HepG2 (cell line): ENCODE data around the gene DNMT3L.

Source experiments
- KAT2B ChIP-seq: fragments of 150-350 bp; IDR thresholded peaks from 2 replicates; pipeline ENCODE4 v1.6.1; 2014; ENCODE audit warnings: low read depth, low read length, borderline replicate concordance
- PCBP1 ChIP-seq: fragments of 200-400 bp; formaldehyde crosslinking; IDR thresholded peaks from 2 replicates; pipeline ENCODE4 v1.6.1; 2017; ENCODE audit warnings: mild to moderate bottlenecking, low read depth, low read length, borderline replicate concordance
- POLR2AphosphoS5 ChIP-seq: IDR thresholded peaks from 2 replicates; pipeline ENCODE4 v1.6.1; 2012; ENCODE audit warnings: low read depth, low read length
- RAD51 ChIP-seq: fragments of 450-650 bp; IDR thresholded peaks from 2 replicates; pipeline ENCODE4 v1.6.1; 2016; ENCODE audit warnings: borderline replicate concordance
- RFX5 ChIP-seq: IDR thresholded peaks from 2 replicates; pipeline ENCODE4 v1.6.1; 2011; ENCODE audit warnings: low read depth, low read length, improper control_type of control experiment
- ZNF136 ChIP-seq: sonication (generic); formaldehyde crosslinking; IDR thresholded peaks from 2 replicates; pipeline ENCODE4 v1.8.1; 2022; ENCODE audit warnings: low read depth, mild to moderate bottlenecking, moderate library complexity, missing genetic modification reagents
- ZNF512 ChIP-seq: sonication (generic); formaldehyde crosslinking; IDR thresholded peaks from 2 replicates; pipeline ENCODE4 v1.4.0; 2020; ENCODE audit warnings: mild to moderate bottlenecking, missing genetic modification reagents
- ZZZ3 ChIP-seq: sonication (generic); formaldehyde crosslinking; IDR thresholded peaks from 2 replicates; pipeline ENCODE4 v1.4.0; 2020; ENCODE audit warnings: missing genetic modification reagents, mild to moderate bottlenecking, borderline replicate concordance

DNA sequence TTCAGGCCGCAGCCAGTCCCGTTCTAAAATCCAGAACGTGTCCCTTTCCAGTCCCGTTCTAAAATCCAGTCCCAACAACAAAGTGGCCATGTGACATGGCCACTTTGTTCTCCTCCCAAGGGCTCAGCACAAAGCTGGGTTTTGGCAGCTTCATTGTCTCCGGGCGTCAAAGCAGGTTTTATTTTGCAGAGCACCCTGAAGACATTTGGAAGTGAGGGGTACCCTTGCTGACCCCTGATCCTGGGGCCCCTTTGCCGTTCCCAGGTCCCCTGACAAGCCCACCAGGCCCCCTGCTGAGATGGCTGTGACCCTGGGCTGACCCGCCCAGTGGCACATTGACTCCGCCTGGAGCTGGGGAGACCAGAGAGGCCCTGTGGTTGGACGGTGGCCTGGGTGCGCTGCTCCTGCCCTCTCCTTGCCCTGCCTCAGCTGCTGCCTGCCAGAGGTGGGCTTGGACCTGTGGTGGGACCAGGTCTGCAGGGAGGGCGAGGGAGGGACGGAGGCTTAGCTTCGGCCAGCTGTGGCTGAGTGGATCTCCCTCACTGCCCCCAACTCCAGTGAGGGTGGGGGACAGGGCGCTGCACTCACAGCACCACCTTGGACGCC lies 42.4 kb upstream of the DNMT3L start:
- no peak for TF ChIP-seq ZNF512 (CRISPR knock-in tag)
- no peak for TF ChIP-seq RFX5
- TF ChIP-seq PCBP1 = no peak
- no peak for TF ChIP-seq POLR2AphosphoS5
- TF ChIP-seq ZNF136 (CRISPR knock-in tag) = no peak
- TF ChIP-seq ZZZ3 (CRISPR knock-in tag) = no peak
- TF ChIP-seq RAD51 = no peak
- TF ChIP-seq KAT2B = no peak
